MG63 (cell line): ENCODE results near the gene FGR. TPM values are rescaled to one million over a fixed set of nuclear protein-coding genes. Genes with fewer than 3 reads are reported as not detected.

ENCODE experiments used
- DNase-seq: peaks from one replicate; pipeline ENCODE4 v3.0.0-alpha.2; 2020
- H3K27me3 ChIP-seq: fragments of 250-450 bp; sonication (Bioruptor Pico); 2 replicates; pipeline ENCODE4 v1.5.1; 2020; ENCODE audit warnings: mild to moderate bottlenecking, moderate library complexity
- H3K36me3 ChIP-seq: fragments of 250-450 bp; sonication (Bioruptor Pico); 2 replicates; pipeline ENCODE4 v1.5.1; 2020; ENCODE audit warnings: mild to moderate bottlenecking, moderate library complexity
- H3K4me3 ChIP-seq: fragments of 250-450 bp; sonication (Bioruptor Pico); 2 replicates; pipeline ENCODE4 v1.5.1; 2020; ENCODE audit warnings: mild to moderate bottlenecking, moderate library complexity
- H3K9me3 ChIP-seq: fragments of 250-450 bp; sonication (Bioruptor Pico); 2 replicates; pipeline ENCODE4 v1.5.1; 2020; ENCODE audit warnings: mild to moderate bottlenecking, moderate library complexity
- total RNA-seq: library from RNA; depleted of rRNA; stranded (reverse); fragments of >200 nt; shearing (Covaris generic); gene quantifications from 2 replicates; pipeline ENCODE4 v1.2.3, GENCODE V29; 2014; ENCODE audit warnings: low replicate concordance

The FGR gene
- total RNA-seq, 1 experiment from 2014 or later: not detected

DNA sequence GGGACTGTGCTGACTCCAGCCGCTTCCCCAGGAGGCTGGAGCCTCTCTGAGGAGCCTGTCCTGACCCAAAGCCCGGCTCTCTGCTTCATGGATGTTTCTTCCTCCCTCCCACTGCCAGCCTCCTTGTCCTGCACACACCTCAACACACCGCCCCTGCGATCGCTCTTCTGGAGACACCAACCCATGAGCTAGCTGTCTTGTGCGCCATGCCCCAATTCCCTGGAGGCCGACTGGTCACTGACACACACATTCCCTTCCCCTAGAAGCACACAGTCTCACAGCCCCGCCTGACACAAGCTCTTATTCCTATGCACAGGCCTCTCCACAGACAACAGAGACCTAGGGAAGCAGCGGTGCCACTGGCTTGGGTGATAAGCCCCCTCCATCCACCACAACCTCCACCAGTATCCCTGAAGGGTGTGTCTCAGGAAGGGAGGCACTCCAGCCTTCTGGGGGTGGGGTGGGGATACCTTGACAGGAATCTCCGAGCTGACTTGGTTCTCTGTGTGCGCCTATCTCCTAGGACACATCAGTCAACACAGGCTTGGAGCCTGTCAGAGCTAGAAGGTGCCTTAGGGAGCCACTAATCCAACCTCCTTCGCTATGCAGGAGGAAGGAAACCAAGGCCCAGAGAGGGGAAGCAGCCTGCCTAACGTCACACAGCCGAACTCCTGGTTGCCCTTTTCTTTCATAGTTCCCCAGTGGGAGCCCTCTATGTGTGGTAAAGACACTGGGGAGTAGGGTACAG lies 62.1 kb downstream of the FGR start:
- H3K36me3 ChIP-seq: peaks cover 7% of the 10 kb centered on the region; the same call in 1 of the 2 replicates
- H3K9me3 ChIP-seq: no peaks in the 10 kb centered on the region
- H3K4me3 ChIP-seq: no peak overlapping the region
- no peaks in the 10 kb centered on the region for H3K27me3 ChIP-seq
- DNase-seq: no peak

DNA sequence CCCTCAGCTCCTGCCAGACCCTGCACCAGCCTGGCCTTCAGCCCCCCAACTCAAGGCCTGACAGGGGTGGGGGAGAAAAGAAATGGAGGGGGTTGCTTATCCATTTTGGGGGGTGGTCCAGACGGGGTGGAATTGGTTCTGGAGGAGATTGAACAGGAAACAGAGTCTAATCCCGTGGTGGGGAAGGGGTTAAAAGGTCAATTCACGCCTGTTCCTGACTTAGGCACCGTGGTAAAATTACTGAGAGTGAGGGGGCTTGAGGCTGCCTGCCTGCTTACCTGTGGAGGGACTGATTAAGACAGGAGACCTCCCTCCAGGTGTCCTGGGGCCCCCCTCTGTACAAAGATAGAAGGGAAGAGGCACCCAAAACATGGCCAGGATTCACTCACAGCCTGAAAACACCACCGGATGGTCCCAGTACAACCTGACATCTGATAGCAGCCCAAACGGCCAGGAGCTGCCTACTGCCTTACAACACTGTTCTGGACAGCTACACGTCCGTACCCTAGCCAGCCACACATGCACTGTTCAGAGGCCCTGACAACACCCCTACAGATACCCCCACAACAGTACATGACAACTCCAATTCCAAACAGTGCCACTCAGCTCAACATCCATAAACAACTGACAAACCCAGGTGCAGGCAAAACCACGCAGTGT lies 62.8 kb downstream of the FGR start:
- Histone ChIP-seq H3K9me3 (no peaks in the 10 kb centered on the region), H3K4me3 (no peak overlapping the region), H3K27me3 (no peaks in the 10 kb centered on the region), H3K36me3 (peaks cover 8% of the 10 kb centered on the region; the same call in 1 of the 2 replicates)
- no peak for DNase-seq

GRCh38 chr1:27571439-27572018 lies 63.5 kb downstream of the FGR start:
- Histone ChIP-seq H3K27me3 (no peaks in the 10 kb centered on the region), H3K4me3 (no peak overlapping the region), H3K36me3 (peaks cover 8% of the 10 kb centered on the region; the same call in 1 of the 2 replicates), H3K9me3 (no peaks in the 10 kb centered on the region)
- no peak for DNase-seq

DNA sequence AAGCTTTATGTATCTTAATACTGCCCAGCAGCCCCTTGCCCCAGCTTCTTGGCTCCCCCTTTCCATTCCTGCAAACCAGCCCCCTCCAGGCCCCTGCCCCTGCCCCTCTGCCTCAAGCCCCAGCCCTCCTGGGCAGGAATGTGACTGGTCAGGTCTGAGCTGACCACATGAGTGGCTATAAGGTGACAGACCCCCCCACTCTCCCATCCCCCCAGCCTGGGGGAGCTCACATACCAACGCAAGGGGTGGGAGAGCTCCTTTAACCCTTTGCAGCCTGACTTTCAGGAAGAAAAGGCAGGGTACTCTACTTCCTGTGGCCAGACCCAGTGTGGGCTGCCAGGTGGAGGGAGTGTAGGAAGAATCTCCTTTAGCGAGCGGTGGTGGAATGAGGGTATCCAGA lies 64.2 kb downstream of the FGR start:
- Histone ChIP-seq H3K9me3 (no peaks in the 10 kb centered on the region), H3K27me3 (no peaks in the 10 kb centered on the region), H3K36me3 (peaks cover 9% of the 10 kb centered on the region; the same call in 1 of the 2 replicates), H3K4me3 (no peak overlapping the region)
- no peak for DNase-seq

GRCh38 chr1:27570356-27570755 lies 64.6 kb downstream of the FGR start:
- H3K4me3 ChIP-seq: no peak overlapping the region
- no peaks in the 10 kb centered on the region for H3K9me3 ChIP-seq
- H3K36me3 ChIP-seq: peaks cover 12% of the 10 kb centered on the region; the same call in 1 of the 2 replicates
- H3K27me3 ChIP-seq: no peaks in the 10 kb centered on the region
- no peak for DNase-seq

DNA sequence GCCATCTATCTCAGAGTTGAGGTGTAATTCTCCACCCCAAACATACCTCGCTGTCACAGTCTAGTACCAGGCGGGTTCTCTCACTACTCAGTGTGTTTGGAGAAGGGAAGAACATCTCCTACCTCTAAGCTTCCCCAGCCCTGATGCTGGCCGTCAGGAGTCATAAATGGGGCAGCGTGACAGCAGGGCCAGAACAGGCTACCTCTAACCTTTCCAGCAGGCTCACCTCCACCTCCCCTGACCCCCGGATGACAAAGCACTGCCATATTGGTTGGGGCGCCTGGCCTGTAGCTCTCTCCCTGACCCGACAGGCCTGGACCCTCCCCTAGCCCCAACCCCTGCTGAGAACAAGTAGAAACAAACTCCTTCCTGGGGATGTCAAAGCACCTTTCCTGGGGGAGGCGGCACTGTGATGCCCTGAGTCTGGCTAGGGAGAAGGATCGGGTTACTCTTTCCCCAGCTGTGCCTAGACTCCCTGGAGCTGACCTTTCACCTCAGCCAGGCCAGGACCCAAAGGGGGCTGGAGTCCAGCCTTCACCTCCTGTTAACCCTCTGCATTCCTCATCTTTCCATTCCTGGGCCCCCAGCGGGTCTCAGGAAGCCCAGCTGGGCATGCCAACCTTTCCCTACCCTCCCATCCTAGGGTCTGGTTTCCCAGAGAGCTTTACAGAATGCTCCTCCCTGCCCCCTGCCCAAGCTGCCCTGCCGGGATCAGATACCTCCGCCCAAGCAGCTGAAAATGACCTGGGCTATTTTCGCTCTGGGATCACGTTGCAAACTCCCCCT lies 65.3 kb downstream of the FGR start:
- no peaks in the 10 kb centered on the region for H3K27me3 ChIP-seq
- H3K36me3 ChIP-seq: peaks cover 12% of the 10 kb centered on the region; the same call in 1 of the 2 replicates
- no peak overlapping the region for H3K4me3 ChIP-seq
- DNase-seq: no peak
- H3K9me3 ChIP-seq: no peaks in the 10 kb centered on the region

GRCh38 chr1:27569088-27569460 lies 65.9 kb downstream of the FGR start:
- peaks cover 7% of the 10 kb centered on the region; the same call in 1 of the 2 replicates for H3K36me3 ChIP-seq
- no peaks in the 10 kb centered on the region for H3K27me3 ChIP-seq
- no peak overlapping the region for H3K4me3 ChIP-seq
- DNase-seq: no peak
- no peaks in the 10 kb centered on the region for H3K9me3 ChIP-seq

DNA sequence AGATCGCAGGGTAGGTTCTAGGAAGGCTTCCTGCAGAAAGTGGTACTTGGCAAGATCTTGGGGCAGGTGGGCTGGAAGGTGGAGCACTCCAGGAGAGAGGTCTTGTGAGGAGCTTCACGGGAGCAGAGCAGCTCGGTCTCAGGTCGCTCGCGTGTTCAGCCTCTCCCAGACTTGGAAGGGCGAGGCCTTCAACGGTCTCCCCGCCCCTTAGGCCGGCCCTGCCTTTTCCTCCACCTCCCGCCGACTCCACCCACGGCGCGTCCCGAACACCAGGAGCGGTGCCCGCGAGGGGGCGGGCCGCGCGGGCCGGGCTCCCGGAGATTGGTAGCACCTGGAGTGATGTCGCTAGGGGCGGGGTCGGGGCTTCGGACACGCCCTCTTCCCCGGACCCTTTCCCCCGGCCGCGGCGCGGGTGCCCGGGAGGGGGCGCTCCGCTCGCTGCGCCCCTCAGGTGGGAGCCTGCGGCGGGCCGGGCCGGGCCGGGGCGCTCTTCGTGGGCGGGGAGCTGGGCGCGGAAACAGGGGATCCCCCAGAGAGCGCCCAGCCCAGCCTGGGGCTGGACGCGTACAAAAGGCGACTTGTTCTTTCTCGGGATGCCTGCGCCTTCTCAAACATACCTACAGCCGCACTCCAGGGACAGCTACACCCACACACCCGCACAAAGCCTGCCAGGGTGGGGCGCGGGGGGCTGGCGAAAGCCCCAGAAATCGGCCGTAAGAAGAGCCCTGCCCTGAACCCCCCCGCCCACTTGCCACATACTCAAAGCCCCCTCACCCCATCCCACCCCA lies 66.5 kb downstream of the FGR start:
- Histone ChIP-seq H3K4me3 (no peak overlapping the region), H3K9me3 (no peaks in the 10 kb centered on the region), H3K36me3 (peaks cover 7% of the 10 kb centered on the region; the same call in 1 of the 2 replicates), H3K27me3 (no peaks in the 10 kb centered on the region)
- no peak for DNase-seq

GRCh38 chr1:27567971-27568299 lies 67.0 kb downstream of the FGR start:
- Histone ChIP-seq H3K27me3 (no peaks in the 10 kb centered on the region), H3K4me3 (no peak overlapping the region), H3K36me3 (peaks cover 7% of the 10 kb centered on the region; the same call in 1 of the 2 replicates), H3K9me3 (no peaks in the 10 kb centered on the region)
- no peak for DNase-seq

- no peak for DNase-seq
- H3K27me3 ChIP-seq: no peaks in the 10 kb centered on the region
- no peak overlapping the region for H3K4me3 ChIP-seq
- H3K9me3 ChIP-seq: no peaks in the 10 kb centered on the region
- H3K36me3 ChIP-seq: peaks cover 7% of the 10 kb centered on the region; the same call in 1 of the 2 replicates
Measured at GRCh38 chr1:27567146-27567526, 67.8 kb downstream of the FGR start.

DNA sequence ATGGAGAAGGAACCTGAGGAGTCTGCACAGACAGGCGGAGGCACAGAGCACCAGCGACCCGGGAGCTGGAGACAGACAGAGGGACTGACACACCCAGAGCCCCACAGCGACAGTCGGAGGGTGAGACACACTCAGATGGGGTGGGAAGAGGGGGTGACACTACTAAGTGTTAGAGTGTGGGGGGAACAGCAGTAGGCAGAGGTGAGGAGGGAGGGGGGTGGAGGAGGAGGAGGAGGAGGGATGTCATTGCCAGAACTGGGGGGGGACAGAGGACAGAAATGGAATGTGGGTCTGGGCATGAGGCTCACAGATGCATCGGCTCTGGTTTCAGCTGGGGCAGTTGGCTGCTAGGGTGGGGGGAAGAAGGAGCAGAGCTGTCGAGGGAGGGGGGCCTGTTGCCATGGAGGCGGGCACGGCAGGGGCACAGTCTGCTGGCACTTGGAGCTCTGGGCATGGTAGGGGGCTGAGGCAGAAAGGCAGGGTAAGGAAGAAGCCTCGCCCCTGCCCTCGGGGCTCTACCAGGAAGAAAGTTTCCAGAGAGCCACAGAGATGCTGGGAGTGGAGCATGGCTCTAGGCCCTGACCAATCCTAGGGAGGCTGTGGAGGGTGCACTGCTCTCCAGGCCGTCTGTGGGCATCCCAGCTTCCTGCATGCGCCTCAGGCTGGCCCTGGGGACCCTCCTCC lies 68.4 kb downstream of the FGR start:
- Histone ChIP-seq H3K4me3 (no peak overlapping the region), H3K27me3 (no peaks in the 10 kb centered on the region), H3K9me3 (no peaks in the 10 kb centered on the region), H3K36me3 (peaks cover 7% of the 10 kb centered on the region; the same call in 1 of the 2 replicates)
- DNase-seq: no peak

GRCh38 chr1:27564710-27565649 lies 70.0 kb downstream of the FGR start:
- Histone ChIP-seq H3K36me3 (peaks cover 7% of the 10 kb centered on the region; the same call in 1 of the 2 replicates), H3K4me3 (no peak overlapping the region), H3K27me3 (no peaks in the 10 kb centered on the region), H3K9me3 (no peaks in the 10 kb centered on the region)
- no peak for DNase-seq

- DNase-seq: peak; percentile 75
- H3K36me3 ChIP-seq: peaks cover 7% of the 10 kb centered on the region; the same call in 1 of the 2 replicates
- H3K4me3 ChIP-seq: no peak overlapping the region
- no peaks in the 10 kb centered on the region for H3K27me3 ChIP-seq
- no peaks in the 10 kb centered on the region for H3K9me3 ChIP-seq
Measured at GRCh38 chr1:27563591-27564471, 71.2 kb downstream of the FGR start.

- no peaks in the 10 kb centered on the region for H3K9me3 ChIP-seq
- no peak for DNase-seq
- no peak overlapping the region for H3K4me3 ChIP-seq
- H3K36me3 ChIP-seq: peaks cover 12% of the 10 kb centered on the region
- no peaks in the 10 kb centered on the region for H3K27me3 ChIP-seq
Measured at GRCh38 chr1:27563341-27563590, 71.7 kb downstream of the FGR start.
